DOHH2 (cell line): ENCODE data around the gene RSAD2.

Experiments used
- H3F3A ChIP-seq: fragments of 200-600 bp; sonication (generic), shearing (Covaris generic); 2 replicates; pipeline ENCODE4 v1.6.0; 2016; ENCODE audit warnings: antibody characterized with exemption, mild to moderate bottlenecking; ENCODE audit not compliant: control insufficient read depth, insufficient read depth
- H3K27ac ChIP-seq: fragments of 200-600 bp; sonication (generic); 2 replicates; pipeline ENCODE4 v1.5.1; 2014; ENCODE audit warnings: low read depth, mild to moderate bottlenecking, low read length, moderate library complexity
- H3K27me3 ChIP-seq: fragments of 200-600 bp; sonication (generic); 2 replicates; pipeline ENCODE4 v1.6.1; 2014; ENCODE audit warnings: mild to moderate bottlenecking, low read length, mixed read lengths; ENCODE audit not compliant: control insufficient read depth
- H3K36me3 ChIP-seq: fragments of 200-600 bp; sonication (generic); 2 replicates; pipeline ENCODE4 v1.6.1; 2014; ENCODE audit warnings: mild to moderate bottlenecking, low read length, moderate library complexity, mixed read lengths; ENCODE audit not compliant: control insufficient read depth
- H3K4me1 ChIP-seq: fragments of 200-600 bp; sonication (generic); 2 replicates; pipeline ENCODE4 v1.6.1; 2014; ENCODE audit warnings: mild to moderate bottlenecking, low read length, mixed read lengths; ENCODE audit not compliant: control insufficient read depth
- H3K4me2 ChIP-seq: fragments of 200-600 bp; sonication (generic); 2 replicates; pipeline ENCODE4 v1.6.0; 2014; ENCODE audit warnings: mild to moderate bottlenecking, low read length, moderate library complexity
- H3K4me3 ChIP-seq: fragments of 200-600 bp; sonication (generic); 2 replicates; pipeline ENCODE4 v1.5.1; 2014; ENCODE audit warnings: mild to moderate bottlenecking, low read length, mixed read lengths
- H3K79me2 ChIP-seq: fragments of 200-600 bp; sonication (generic); 2 replicates; pipeline ENCODE4 v1.6.1; 2014; ENCODE audit warnings: mild to moderate bottlenecking, low read length, mixed read lengths; ENCODE audit not compliant: control insufficient read depth
- H3K9me2 ChIP-seq: fragments of 200-600 bp; sonication (generic); replicated peaks from 2 replicates; pipeline ENCODE4 v1.6.1; 2014; ENCODE audit warnings: mild to moderate bottlenecking, low read length, mixed read lengths; ENCODE audit not compliant: control insufficient read depth
- H3K9me3 ChIP-seq: fragments of 200-600 bp; sonication (generic); 2 replicates; pipeline ENCODE4 v1.6.1; 2014; ENCODE audit warnings: antibody characterized with exemption, low read length, mixed read lengths; ENCODE audit not compliant: control insufficient read depth, insufficient read depth
- H4K20me1 ChIP-seq: fragments of 200-600 bp; sonication (generic); 2 replicates; pipeline ENCODE4 v1.6.0; 2014; ENCODE audit warnings: low read depth, mild to moderate bottlenecking, antibody characterized with exemption, low read length, moderate library complexity; ENCODE audit not compliant: control insufficient read depth, insufficient read depth
- EZH2phosphoT487 ChIP-seq: fragments of 200-600 bp; sonication (generic); IDR thresholded peaks from 2 replicates; pipeline ENCODE4 v1.6.1; 2017; ENCODE audit warnings: borderline replicate concordance, mild to moderate bottlenecking, antibody characterized with exemption, low read length, moderate library complexity, mixed read lengths
- TF ChIP-seq, protein P1 (sequence below): fragments of 200-600 bp; sonication (generic); IDR thresholded peaks from one replicate; pipeline ENCODE4 v1.5.1; 2014; ENCODE audit warnings: antibody characterized with exemption, mild to moderate bottlenecking, low read depth, low read length; ENCODE audit not compliant: poor library complexity, severe bottlenecking

The RSAD2 gene

DNA sequence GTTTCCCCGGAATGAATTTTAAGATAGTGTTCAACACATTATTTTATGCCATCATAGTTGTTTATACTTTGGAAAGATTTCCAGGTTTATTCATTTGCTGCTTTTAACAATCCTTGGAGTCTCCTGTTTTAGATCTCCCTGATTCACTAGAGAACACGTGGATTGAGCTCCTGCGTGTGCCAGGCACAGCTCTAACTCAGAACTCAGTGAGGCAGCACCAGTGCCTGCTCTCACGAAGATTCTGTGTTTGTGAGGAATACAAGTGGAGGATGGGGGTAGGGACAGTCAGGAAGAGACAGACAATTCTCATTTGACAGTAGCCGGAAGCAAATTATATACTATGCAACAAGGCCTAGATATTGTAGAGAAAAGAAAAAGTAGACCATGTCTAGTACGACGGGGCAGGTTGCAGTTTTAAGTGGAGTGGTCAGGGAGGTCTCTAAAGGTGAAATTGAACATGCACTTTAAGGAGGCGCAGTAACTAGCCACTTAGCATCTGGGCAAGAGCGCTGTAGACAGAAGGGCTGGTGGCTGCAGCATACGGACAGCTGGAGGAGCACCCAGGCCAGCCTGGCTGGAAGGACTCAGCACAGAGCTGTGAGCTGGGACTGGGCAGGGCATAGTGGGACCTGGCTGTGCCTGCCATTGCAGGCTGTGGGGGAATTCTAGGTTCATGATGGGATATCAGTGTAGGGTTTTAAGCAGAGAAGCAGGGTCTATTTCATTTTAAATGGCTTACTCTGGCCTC, 63.9 kb downstream of the RSAD2 start:
- H3K4me3 ChIP-seq = no peak overlapping the region
- no peak overlapping the region for H3K4me2 ChIP-seq
- no peaks in the 10 kb centered on the region for H3K4me1 ChIP-seq
- H3K9me2 ChIP-seq = no peaks in the 10 kb centered on the region
- TF ChIP-seq EZH2phosphoT487 = no peak
- TF ChIP-seq, protein P1, sequence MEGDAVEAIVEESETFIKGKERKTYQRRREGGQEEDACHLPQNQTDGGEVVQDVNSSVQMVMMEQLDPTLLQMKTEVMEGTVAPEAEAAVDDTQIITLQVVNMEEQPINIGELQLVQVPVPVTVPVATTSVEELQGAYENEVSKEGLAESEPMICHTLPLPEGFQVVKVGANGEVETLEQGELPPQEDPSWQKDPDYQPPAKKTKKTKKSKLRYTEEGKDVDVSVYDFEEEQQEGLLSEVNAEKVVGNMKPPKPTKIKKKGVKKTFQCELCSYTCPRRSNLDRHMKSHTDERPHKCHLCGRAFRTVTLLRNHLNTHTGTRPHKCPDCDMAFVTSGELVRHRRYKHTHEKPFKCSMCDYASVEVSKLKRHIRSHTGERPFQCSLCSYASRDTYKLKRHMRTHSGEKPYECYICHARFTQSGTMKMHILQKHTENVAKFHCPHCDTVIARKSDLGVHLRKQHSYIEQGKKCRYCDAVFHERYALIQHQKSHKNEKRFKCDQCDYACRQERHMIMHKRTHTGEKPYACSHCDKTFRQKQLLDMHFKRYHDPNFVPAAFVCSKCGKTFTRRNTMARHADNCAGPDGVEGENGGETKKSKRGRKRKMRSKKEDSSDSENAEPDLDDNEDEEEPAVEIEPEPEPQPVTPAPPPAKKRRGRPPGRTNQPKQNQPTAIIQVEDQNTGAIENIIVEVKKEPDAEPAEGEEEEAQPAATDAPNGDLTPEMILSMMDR = no peak
- H3F3A ChIP-seq = no peaks in the 10 kb centered on the region
- H3K9me3 ChIP-seq = no peaks in the 10 kb centered on the region
- no peaks in the 10 kb centered on the region for H4K20me1 ChIP-seq
- no peaks in the 10 kb centered on the region for H3K36me3 ChIP-seq
- no peaks in the 10 kb centered on the region for H3K79me2 ChIP-seq
- H3K27me3 ChIP-seq = no peaks in the 10 kb centered on the region
- H3K27ac ChIP-seq = no peak overlapping the region

DNA sequence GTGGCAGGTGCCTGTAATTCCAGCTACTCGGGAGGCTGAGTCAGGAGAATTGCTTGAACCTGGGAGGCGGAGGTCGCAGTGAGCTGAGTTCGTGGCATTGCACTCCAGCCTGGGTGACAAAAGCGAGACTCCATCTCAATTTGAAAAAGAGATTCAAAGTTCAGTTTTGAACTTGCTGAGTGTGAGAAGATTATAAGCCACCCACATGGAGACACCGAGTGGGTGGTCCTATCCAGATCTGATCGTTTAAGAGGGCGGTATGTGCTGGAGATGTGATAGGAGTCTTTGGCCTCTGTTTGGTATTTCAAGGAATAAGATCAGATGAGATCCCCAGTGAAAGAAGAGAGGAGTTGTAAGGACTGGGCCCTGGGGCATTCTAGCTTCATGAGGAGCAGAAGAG, 65.3 kb downstream of the RSAD2 start:
- Histone ChIP-seq H3K9me3 (no peaks in the 10 kb centered on the region), H3K27me3 (no peaks in the 10 kb centered on the region), H3F3A (no peaks in the 10 kb centered on the region), H3K9me2 (no peaks in the 10 kb centered on the region), H3K4me1 (no peaks in the 10 kb centered on the region), H3K4me2 (no peak overlapping the region), H3K36me3 (no peaks in the 10 kb centered on the region), H3K79me2 (no peaks in the 10 kb centered on the region), H3K27ac (no peak overlapping the region), H3K4me3 (no peak overlapping the region), H4K20me1 (no peaks in the 10 kb centered on the region)
- no peak for TF ChIP-seq EZH2phosphoT487

DNA sequence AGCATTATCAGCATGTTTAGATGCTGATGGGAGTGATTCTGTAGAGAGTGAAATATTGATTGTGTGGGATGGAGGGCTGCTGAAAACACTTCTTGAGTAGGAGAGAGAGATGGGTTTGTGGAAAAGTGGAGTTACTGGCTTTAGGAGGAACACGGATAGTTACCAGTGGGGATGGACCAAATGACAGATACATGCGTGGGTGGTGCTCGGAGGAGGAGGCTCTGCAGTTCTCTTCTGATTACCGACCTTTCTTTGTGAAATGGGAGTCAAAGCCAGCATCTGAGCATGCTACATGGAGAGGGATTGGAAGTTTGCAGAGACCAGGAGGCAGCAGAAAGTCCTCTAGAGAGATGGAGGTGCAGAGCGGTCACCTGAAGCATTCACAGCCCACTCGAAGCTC, 65.9 kb downstream of the RSAD2 start:
- H3K9me3 ChIP-seq = no peaks in the 10 kb centered on the region
- no peak overlapping the region for H3K27ac ChIP-seq
- no peaks in the 10 kb centered on the region for H3K4me1 ChIP-seq
- no peak overlapping the region for H3K4me3 ChIP-seq
- no peak overlapping the region for H3K4me2 ChIP-seq
- no peaks in the 10 kb centered on the region for H3K27me3 ChIP-seq
- TF ChIP-seq, protein P1 = no peak
- TF ChIP-seq EZH2phosphoT487 = no peak
- H4K20me1 ChIP-seq = no peaks in the 10 kb centered on the region
- H3K9me2 ChIP-seq = no peaks in the 10 kb centered on the region
- H3K36me3 ChIP-seq = no peaks in the 10 kb centered on the region
- H3F3A ChIP-seq = no peaks in the 10 kb centered on the region
- H3K79me2 ChIP-seq = no peaks in the 10 kb centered on the region

DNA sequence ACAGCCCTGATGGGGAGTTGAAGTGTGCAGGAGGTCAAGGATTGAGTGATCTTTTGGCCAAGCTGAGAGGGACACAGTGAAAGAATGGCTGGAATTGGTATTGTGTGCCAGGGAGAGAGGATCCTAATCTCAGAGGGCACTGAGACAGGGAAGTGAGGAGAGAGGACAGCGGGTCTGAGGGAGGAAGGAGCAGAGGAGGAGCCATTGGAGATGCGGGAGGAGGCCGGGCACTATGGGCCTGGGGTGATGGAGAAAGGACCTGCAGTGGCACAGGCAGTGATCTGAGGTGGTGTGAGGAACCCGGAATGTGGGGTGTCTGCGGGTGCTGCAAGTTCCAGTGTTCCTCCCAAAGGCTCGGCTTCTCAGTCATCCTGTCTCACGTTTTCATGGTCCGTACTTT, 66.4 kb downstream of the RSAD2 start:
- Histone ChIP-seq H3F3A (no peaks in the 10 kb centered on the region), H3K9me3 (no peaks in the 10 kb centered on the region), H3K36me3 (no peaks in the 10 kb centered on the region), H3K4me3 (no peak overlapping the region), H3K9me2 (no peaks in the 10 kb centered on the region), H3K4me2 (no peak overlapping the region), H3K27me3 (peaks cover 4% of the 10 kb centered on the region; the same call in 1 of the 2 replicates), H3K27ac (no peak overlapping the region), H3K79me2 (no peaks in the 10 kb centered on the region), H4K20me1 (no peaks in the 10 kb centered on the region), H3K4me1 (no peaks in the 10 kb centered on the region)
- TF ChIP-seq, protein P1 = no peak
- no peak for TF ChIP-seq EZH2phosphoT487
